Measurements from ENCODE around the gene CACNB4.
"Not testable (repeated sequence)": the region's sequence is repeated elsewhere in the genome, so short reads cannot be mapped to it uniquely, and the experiment has no call there.

The CACNB4 gene

DNA sequence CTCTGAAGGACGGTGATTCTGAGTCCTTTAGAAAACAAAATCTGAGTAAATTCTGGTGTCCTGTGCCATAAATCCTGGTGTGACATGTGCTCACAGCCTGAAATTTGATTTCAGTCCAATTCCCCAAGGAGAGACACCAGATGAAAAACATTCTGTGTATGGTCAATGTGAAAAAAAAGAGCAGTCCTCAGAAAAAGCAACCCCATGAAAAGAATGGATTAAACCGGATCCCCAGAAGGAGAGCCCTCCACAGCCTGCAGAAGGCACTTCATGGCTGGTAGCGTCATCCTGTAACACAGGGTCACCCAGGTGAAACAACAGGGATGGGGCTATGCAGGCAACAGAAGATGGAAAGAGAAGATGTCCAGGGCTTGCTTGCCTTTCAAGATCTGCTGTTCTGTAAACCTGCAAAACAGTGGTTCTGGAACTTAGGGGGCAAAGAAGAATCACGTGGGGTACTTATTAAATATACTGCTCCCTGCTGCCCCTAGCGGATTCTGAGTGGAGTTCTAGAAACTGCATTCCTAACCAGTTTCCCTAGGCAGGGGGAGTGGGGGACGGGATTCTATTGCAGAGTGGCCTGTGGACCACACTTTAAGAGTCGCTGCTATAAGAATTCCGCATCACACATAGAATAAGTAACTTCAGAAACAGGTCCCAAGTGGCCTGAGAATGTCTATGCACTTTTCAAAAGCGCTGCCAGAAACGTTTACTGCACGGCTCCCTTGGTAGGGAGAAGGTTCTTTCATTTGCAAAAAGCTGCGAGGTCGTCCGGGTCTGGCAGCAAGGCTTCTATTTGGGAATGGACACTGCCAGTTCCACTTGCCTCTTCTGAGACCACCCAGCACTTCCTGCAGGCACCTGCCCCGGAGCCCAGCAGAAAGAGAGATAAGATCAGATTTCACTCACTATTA lies 151.7 kb downstream of the CACNB4 start:
- DNase-seq (ENCODE audit: low read depth) = peak; percentile 46
- TF ChIP-seq, protein P1, sequence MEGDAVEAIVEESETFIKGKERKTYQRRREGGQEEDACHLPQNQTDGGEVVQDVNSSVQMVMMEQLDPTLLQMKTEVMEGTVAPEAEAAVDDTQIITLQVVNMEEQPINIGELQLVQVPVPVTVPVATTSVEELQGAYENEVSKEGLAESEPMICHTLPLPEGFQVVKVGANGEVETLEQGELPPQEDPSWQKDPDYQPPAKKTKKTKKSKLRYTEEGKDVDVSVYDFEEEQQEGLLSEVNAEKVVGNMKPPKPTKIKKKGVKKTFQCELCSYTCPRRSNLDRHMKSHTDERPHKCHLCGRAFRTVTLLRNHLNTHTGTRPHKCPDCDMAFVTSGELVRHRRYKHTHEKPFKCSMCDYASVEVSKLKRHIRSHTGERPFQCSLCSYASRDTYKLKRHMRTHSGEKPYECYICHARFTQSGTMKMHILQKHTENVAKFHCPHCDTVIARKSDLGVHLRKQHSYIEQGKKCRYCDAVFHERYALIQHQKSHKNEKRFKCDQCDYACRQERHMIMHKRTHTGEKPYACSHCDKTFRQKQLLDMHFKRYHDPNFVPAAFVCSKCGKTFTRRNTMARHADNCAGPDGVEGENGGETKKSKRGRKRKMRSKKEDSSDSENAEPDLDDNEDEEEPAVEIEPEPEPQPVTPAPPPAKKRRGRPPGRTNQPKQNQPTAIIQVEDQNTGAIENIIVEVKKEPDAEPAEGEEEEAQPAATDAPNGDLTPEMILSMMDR (IDR thresholded peaks at IDR 0.05; ENCODE audit: low read depth, low read length) = peak; percentile 54
- TF ChIP-seq, protein P2, sequence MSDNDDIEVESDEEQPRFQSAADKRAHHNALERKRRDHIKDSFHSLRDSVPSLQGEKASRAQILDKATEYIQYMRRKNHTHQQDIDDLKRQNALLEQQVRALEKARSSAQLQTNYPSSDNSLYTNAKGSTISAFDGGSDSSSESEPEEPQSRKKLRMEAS (IDR thresholded peaks at IDR 0.05; ENCODE audit: low read depth, low read length) = no peak
- no peak overlapping the region for H3K4me3 ChIP-seq (ENCODE audit: low read depth, low read length)

DNA sequence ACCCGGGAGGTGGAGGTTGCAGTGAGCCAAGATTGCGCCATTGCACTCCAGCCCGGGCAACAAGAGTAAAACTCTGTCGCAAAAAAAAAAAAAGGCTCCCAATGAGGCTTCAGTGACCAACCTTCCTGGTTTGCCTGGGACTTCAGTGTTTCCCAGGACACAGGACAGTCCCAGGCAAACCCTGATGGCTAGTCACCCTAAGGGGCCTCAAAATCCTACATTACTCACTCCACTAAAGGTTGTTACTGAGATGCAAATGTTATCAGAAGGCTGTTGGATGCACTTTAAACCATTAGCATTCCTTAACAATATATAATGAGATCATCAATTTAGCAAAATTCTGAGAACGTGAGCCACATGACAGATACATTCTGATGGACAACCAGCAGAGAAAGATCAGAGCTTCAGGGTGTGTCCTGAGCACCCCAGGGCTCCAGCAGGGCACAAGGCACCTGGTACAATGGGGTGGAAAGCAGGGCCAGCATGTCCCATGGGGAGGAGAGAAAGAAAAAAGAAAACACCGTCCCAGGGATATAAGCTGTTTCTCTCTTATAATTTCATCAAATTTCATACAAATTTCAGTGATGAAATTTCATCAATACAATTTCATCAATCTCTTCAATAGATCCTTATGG lies 152.5 kb downstream of the CACNB4 start:
- TF ChIP-seq POLR2A (IDR thresholded peaks at IDR 0.05; ENCODE audit: extremely low read depth, insufficient read length) (no peak), MYC (IDR thresholded peaks at IDR 0.05; ENCODE audit: low read depth, low read length) (no peak)
- TF ChIP-seq, protein P1 (IDR thresholded peaks at IDR 0.05; ENCODE audit: low read depth, low read length) = no peak
- TF ChIP-seq, protein P2 (IDR thresholded peaks at IDR 0.05; ENCODE audit: low read depth, low read length) = no peak

DNA sequence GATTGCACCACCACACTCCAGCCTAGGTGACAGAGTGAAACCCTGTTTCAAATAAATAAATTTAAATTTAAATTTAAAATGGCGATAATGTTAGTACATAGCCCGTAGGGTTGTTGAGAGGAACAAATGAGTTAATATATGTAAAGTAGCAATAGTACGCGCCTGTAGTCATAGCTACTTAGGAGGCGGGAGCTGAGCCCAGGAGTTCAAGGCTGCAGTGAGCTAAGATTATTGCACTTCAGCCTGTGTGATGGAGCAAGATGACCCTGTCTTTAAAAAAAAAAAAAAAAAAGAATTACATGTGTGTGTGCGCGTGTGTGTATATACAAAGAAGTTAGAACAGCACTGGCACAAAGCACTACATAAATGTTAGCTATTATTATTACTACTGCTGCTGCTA lies 153.2 kb downstream of the CACNB4 start:
- no peak for DNase-seq (ENCODE audit: low read depth)
- TF ChIP-seq, protein P2 (IDR thresholded peaks at IDR 0.05; ENCODE audit: low read depth, low read length) = no peak
- TF ChIP-seq, protein P1 (IDR thresholded peaks at IDR 0.05; ENCODE audit: low read depth, low read length) = no peak
- no peak for TF ChIP-seq MYC (IDR thresholded peaks at IDR 0.05; ENCODE audit: low read depth, low read length)
- no peak for TF ChIP-seq POLR2A (IDR thresholded peaks at IDR 0.05; ENCODE audit: extremely low read depth, insufficient read length)
- H3K4me3 ChIP-seq (ENCODE audit: low read depth, low read length) = no peak overlapping the region

More for the DNA sequence above, 152.5 kb downstream of the CACNB4 start:
- no peak overlapping the region for H3K4me3 ChIP-seq (ENCODE audit: low read depth, low read length)
- DNase-seq (ENCODE audit: low read depth) = no peak

DNA sequence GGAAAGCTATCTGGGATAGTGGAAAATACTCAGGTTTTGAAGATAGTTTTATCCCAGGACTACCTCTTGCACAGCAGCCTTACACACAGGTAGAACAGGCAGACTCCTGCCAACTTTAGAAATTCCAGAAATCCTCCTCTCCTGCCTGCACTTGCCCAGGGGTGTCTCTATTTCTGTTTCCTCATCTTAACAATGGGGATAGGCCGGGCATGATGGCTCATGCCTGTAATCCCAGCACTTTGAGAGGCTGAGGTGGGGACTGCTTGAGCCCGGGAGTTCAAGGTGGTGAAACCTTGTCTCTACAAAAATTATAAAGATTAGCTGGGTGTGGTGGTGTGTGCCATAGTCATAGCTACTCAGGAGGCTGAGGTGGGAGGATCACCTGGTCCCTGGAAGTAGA lies 153.7 kb downstream of the CACNB4 start:
- H3K4me3 ChIP-seq (ENCODE audit: low read depth, low read length) = no peak overlapping the region
- no peak for TF ChIP-seq POLR2A (IDR thresholded peaks at IDR 0.05; ENCODE audit: extremely low read depth, insufficient read length)
- no peak for TF ChIP-seq MYC (IDR thresholded peaks at IDR 0.05; ENCODE audit: low read depth, low read length)
- TF ChIP-seq, protein P1 (IDR thresholded peaks at IDR 0.05; ENCODE audit: low read depth, low read length) = no peak
- TF ChIP-seq, protein P2 (IDR thresholded peaks at IDR 0.05; ENCODE audit: low read depth, low read length) = no peak
- no peak for DNase-seq (ENCODE audit: low read depth)

DNA sequence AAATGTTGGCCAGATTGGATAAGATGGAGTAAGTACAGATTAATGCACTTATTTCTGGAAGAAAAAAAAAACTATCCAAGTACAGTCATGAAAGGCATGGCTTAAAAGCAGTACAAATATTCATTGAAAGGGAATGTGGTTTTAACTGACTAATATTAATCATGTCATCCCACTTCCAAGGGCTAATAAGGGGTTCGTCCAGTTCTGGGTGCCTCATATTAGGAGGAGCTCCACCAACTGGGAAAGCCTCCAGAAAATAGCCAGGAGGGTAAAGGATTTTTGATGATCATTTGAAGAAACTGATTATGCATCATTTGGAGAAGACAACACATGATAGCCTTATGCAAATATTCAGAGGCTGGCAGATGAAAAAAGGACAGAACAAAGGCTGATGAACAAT lies 155.4 kb downstream of the CACNB4 start:
- no peak for DNase-seq (ENCODE audit: low read depth)
- TF ChIP-seq MYC (IDR thresholded peaks at IDR 0.05; ENCODE audit: low read depth, low read length) (no peak), POLR2A (IDR thresholded peaks at IDR 0.05; ENCODE audit: extremely low read depth, insufficient read length) (no peak)
- TF ChIP-seq, protein P1 (IDR thresholded peaks at IDR 0.05; ENCODE audit: low read depth, low read length) = no peak
- TF ChIP-seq, protein P2 (IDR thresholded peaks at IDR 0.05; ENCODE audit: low read depth, low read length) = no peak
- H3K4me3 ChIP-seq (ENCODE audit: low read depth, low read length) = no peak overlapping the region

DNA sequence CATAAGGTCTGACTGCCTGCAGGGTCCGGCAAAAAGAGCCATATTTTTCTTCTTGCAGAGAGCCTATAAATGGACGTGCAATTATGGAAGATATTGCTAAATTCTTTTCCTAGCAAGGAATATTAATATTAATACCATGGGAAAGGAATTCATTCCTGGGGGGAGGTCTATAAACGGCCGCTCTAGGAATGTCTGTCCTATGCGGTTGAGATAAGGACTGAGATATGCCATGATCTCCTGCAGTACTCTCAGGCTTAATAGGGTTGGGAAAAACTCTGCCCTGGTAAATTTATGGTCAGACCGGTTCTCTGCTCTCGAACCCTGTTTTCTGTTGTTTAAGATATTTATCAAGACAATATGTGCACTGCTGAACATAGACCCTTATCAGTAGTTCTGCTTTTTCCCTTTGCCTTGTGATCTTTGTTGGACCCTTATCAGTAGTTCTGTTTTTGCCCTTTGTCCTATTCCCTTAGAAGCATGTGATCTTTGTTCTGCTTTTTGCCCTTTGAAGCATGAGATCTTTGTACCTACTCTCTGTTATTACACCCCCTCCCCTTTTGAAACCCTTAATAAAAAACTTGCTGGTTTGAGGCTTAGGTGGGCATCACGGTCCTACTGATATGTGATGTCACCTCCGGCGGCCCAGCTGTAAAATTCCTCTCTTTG lies 156.2 kb downstream of the CACNB4 start:
- H3K4me3 ChIP-seq (ENCODE audit: low read depth, low read length); DNase-seq (ENCODE audit: low read depth): not testable (repeated sequence)

Measured in NB4 (cell line).